Activated CD8-positive, alpha-beta memory T cell treated with anti-CD3 and anti-CD28 coated beads, Interleukin-2, amount 50 U/mL, for 24 hours (primary cell): ENCODE measurements around the gene TNNT2.

Source experiments
- DNase-seq: peaks from one replicate; pipeline ENCODE4 v3.0.0-alpha.2; 2020; ENCODE audit errors: extremely low read depth

The TNNT2 gene

DNA sequence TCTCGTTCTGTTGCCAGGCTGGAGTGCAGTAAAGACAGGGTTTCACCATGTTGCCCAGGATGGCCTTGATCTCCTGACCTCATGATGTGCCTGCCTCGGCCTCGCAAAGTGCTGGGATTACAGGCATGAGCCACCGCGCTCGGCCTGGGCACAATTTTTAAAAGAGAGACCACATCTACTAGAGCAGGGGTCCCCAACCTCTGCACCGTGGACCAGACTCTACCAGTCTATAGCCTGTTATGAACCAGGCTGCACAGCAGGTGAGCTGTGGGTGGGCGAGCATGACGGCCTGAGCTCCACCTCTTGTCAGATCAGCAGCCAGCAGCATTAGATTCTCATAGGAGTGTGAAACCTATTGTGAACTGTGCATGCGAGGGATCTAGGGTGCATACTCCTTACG, 20.8 kb downstream of the TNNT2 start:
- no peak for DNase-seq

DNA sequence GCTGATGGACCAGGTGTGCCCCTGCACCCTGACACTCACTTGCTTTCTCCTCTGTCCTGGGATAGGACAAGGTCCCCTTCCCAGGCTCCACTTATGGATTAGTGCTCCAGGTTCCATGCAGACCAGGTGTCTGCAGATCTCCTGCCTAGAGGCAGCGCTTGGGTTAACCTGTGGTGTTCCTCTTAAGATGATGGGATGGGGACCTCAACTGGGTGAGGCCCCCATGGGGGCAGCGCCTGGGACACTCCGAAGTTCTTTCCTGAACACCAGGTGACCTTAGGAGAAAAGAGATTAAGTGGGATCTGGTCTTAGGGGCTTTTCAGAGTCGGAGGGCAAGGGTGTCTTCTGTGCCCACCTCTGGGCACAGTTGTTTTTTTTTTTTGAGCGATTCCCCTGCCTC, 21.2 kb downstream of the TNNT2 start:
- no peak for DNase-seq

DNA sequence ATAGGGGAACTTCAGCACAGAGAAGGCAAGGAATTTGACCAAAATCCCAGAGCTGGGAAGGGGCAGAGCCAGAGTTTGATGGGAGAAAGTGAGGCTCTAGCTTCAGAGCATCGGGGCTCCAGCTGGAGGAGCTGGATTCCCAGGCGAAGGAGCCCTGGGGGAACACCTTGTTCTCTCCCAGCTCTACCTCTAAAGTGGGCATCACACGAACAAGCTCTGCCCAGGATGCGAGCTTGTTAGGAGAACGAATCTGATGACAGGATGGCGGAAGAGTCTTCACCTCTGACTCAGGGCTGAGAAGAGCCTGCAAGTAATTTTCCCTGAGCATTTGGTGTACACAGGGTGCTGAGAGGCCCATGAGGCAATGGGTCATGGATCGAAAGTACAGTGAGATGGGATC, 22.0 kb downstream of the TNNT2 start:
- DNase-seq: no peak

DNA sequence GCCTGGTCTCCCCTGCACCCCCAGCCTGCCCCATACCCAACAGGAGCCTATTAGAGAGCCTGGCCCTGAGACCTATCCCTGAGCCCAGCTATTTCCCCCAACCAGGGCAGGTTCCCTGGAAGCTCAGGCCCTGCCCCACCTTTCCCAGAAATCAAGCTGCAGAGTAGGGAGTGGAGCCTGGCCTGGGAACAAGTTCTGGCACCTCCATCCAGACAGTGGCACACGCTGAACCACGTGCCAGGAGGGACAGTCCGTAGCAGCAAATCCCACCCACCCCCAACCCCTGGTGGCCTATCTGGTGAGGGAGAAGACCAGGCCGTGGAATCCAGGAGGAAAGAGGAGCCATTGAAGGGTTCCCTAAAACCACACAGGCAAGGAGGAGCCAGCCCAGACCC, 22.6 kb downstream of the TNNT2 start:
- no peak for DNase-seq

DNA sequence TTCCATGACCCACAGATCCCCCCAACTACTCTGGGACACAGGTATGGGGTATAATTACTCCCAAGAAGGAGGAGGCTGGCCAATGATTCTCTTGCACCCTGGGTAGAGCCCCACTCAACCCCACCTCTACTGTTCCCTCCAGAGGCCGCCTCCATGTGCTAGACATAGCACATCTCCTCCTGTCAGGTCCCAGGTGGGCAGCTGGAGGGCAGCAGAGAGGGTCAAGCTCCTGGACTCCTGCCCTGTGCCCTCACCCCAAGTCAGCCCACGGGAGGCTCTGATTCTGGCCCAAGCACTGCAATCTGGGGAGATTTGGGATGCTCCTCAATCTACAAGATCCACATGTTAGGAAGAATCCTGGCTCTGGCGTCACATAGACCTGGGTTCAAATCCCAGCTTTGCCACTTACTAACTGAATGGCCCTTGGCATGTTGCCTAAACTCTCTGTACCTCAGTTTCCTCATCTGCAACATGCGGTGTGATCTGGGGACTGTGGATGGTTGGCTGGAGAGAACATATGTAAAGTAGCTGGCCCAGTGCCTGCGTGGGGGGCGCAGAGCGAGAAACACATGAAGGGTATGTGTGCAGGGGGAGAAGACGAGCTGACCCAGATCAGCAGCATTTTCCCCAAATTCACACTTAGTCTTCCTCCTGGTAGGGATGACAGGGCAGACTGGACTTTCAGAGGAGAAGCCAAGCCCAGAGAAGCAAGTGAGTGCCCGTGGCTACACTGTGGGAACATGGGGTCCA, 23.2 kb downstream of the TNNT2 start:
- no peak for DNase-seq

DNA sequence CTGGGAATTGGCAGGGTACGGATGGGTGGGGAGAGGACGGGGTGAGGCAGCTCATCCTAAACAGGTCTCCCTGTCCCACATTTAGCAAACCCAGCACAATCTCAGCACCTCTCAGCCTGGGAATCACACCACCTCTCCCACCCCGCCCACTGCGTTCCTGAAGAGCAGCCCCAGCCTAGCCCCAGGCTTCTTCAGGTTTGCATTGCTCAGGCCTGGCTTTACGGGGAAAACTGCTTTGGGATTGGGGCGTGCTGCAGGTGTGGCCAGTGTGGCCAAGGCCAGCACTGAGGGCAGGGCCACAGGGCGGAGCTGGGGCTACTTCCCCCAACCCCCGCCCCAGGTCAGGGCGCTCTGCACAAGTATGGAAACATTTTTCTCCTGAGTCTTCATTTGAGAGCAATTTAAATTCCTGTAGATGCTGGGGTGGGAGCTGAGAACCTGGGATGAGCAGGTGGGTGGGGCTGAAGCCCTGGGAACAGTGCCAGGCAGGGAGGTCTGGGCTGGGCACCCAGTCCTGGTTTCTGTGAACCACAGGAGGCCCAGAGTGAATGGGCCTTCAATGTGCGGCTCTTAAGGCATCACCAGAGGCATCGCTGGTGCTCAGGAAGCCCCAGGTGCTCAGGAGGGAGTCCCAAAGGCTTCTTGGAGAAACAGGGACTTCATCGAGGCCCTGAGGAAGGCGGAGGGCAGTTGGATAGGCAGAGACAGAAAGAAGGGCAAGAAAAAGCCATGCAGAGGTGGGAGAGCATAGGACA, 24.1 kb downstream of the TNNT2 start:
- no peak for DNase-seq

DNA sequence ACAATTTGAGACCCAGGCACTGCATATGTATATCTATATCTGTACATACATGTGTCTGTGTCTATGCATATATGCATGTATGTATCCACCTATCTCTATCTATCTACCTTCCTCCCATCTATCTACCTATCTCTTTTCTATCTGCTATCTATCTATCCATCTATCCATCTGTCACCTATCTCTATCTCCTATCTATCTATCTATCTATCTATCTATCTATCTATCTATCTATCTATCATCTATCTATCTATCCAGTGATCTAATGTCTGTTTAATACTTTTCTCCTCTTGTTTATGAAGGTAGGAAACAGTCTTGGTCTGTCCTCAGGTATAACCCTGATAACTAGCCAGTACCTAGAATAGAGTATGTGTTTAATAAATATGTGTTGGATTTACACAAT, 25.9 kb downstream of the TNNT2 start:
- no peak for DNase-seq

DNA sequence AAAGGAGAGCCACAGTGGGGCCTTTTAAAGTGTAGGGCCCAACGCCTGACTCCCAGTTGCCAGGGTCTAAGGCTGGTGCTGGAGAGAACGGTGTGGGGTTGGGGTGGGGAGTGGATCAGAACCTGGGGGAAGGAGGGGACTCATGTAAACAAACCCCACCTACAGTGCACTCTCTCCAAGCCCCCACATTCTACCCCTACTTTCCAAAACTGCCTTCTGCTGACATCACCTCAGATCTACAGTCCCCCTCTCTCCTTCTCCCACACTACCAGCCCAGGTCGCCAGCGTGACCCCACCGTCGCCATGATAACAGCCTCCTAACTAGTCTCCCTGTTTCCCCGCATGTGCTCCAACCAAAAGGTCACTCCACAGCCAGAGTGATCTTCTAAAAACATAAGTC, 26.6 kb downstream of the TNNT2 start:
- no peak for DNase-seq

DNA sequence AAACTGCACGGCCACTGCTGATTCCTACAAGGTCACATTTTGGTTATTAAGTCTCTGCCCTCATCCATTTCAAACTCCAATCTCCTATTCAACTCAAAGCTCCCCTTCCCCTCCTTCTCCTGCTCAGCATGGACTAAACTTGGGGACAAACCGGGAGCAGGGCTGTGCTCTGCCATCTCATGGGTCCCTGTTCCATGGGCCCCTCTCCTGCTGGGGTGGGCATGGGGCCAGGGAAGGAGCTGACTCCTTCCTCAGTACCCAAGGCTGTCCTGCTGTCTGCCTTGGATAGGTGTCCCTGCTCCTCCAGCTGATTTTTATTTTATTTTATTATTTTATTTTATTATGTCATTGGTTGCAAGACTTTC, 27.1 kb downstream of the TNNT2 start:
- no peak for DNase-seq

DNA sequence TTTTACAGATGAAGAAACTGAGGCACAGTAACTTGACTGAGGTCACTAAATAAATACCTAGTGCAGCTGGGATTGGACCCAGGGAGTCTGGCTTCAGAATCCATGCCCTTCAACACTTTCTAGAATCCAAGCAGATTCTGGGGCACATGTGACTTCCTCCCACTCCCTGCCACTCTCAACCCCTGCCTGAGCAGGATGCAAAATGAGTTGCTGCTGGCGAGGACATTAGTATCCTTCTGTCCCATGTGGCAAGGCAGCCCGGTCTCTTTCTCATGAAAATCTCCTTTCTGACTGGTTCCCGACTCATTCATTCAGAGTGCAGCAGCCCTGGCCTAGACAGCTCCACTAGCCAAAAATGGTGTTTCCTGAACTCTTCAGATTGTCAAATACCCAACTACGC, 28.4 kb downstream of the TNNT2 start:
- no peak for DNase-seq

DNA sequence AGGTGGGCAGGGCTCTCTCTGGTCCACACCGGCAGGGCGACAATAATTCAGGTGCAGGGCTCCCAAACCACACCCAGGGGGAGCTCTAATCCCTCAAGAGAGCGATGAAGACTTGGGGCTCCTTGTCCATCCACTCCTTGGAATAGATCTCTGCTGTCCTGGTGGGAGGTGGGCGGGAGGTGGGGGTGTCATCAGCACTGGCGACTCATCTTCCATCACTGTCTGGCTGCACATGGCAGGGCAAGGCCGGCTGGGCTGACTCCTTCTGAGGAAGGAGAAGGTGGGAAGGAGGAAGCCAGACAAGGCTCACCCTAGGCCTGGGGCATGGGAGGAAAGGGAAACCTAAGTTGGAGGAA, 29.3 kb downstream of the TNNT2 start:
- no peak for DNase-seq

DNA sequence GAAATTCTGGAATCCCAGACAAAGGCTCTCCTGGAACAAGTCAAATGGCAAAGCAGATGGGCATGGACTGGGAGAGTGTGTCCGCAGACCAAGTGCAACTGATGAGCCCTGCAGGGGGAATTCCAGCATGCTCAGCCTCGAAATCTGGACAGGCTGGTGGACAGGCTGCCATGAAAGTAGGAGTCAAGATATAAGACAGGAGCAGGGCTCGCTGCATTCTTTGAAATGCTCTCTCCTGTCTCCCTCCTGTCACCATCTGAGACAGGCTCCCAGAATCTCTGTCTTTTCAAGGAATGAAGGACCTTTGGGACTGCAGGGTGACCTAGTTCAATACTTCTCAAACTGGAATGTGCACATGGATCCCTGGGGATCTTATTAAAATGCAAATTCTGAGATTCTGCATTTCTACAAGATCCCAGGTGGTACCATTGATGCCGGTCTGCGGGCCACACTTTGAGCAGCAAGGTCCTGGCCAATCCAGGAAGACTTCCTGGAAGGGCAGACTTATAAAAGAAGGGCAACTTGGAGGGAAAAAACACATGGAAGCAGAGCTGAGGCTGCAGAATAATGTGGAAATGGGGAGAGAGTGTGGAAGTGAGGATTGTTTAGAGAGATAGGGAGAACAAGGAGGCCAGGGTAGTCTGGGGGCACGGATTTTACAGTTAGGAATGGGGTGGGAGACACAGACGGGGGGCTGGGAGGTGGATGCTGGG, 29.8 kb downstream of the TNNT2 start:
- DNase-seq: no peak

DNA sequence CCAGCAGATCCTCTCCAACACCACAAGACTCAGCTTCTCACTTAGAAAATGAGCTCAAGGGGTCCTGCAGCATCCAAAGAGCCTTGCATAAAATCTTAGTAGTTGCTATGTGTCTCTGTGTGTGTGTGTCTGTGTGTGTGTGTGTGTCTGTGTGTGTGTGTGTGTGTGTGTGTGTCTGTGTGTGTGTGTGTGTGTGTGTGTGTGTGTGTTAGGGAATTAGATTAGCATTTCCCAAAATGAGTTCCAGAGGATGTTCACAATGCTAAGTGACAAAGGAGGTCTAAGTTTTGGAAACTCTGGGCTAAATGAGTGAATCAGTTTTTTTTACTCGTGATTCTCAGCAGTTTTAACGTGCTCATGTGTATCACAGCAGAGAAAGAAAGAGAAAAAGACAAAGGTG, 30.5 kb downstream of the TNNT2 start:
- no peak for DNase-seq

DNA sequence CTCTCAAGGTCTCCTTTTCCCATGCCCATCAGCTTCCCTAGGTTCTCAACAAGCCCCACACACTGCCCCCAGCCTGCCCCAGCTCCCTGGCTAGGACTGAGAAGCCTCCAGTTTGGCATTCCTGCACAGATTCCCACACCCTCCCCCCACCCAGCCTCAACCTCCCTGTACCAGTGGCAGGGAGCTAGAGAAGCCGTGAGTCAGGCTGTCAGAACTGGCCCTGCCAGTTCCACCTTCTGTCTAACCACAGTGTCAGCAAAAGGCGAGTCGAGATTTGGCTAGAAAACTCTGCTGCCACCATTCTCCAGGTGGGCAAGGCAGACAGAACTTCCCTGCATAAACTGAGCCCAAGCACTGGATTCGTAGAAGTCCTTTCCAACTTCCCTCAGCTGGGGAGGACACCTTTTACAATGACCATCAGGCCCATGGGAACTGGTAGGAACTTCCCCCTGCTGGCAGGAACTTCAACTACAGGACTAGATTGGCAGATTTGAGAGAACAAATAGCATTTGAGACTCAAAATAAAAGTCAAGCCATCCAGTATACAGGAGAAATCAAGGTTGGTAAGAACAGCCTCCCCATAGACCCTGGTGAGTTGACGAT, 31.0 kb downstream of the TNNT2 start:
- no peak for DNase-seq

DNA sequence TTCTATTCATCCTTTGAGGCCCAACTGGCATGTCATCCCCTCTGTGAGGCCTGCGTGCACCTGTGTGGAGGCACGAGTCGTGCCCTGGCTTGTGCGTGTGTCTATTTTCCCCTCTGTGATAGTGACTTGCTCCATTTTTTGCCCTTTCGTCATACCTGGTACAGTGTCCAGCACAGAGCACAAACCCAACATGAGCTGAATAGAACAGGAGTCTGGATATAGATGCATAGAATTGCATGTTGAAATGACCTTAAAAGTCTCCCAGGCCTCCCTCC, 32.5 kb downstream of the TNNT2 start:
- DNase-seq: no peak

DNA sequence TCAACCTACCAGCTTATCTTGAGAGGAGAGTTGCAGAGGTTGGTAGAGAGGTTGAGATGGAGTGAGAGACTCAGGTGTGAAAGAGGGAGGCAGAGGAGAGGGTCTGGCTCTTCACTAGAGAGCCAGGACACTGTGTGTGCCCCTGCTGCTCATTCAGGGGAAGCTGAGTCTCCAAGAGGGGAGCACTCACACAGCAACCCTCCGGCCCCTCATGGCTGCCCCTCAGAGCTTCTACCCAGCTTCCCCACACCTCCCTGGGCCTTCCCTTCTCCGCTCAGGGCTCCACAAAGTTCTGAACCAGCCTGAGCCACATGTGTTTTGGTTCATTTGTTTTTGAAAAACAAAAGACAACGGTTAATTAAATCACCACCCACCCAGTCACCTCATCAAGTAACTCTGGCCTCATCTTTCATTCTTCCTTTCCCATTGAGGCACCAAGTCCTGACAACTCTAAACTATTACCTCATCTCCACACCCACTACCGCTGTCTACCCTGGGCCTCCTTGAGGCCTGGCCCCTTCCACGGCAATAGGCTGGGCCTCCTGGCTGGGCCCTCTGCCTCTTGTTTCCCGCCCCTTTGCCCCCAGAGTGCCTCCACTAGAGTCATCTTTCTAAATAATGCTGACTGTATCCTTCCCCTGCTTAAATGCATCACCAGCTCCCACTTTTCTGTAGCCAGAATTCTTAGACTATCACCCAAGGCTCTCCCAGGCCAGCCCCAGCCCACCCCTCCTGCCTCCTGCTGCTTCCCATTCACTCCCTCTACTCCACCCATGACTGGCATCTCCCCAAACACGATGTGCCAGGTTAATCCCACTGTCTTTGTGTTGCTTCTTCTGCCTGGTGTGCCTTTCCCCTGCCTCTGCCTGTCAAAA, 33.0 kb downstream of the TNNT2 start:
- no peak for DNase-seq

DNA sequence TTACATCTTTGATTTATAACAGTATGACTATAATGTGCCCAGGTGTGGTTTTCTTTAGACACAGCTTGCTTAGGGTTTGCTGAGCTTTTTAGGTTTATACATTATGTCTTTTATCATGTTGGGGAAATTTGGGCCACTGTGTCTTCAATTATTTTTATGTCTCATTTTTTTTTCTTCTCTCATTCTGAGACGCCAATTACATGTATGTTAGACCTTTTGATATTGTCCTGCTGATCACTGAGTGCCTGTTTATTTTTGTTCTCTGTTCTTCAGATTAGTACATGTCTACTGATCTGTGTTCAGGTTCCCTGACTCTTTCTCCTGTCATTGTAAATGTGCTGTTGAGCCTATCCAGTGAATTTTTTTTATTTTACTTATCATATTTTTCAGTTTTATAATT, 36.1 kb downstream of the TNNT2 start:
- no peak for DNase-seq

DNA sequence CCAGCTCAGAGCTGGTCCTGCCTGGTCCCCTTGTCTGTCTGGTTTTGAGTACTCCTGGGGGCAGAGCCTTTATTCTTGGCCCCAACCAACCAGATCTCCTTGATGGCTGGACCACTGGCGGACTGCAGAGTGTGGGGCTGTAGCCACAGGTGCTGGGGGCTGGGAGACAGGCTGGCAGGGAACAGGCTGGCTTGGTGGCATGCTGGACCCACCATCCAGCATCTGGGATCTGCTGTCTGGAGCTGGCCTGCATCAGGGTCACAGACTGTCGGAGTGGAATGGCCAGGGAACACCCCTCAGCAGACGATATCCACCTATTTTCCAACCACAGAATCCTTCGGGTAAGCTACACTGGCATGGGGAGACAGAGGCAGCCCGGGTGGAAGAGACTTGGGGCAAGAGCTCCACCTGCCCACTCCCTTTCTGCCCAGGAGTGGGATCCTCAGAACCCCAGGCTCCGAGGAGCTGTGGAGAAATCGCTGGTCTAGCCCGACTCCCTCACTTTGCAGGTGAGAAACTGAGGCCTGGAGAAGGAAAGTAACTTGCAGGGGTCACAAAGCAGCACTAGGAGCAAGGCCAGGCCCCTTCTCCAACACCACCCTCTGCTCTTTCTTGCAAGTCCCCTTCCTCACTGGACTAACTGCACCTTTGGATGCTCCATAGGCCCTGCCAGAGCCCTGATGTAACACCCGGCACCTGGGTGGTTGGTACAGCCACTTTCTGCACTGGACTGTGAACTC, 40.6 kb downstream of the TNNT2 start:
- no peak for DNase-seq

DNA sequence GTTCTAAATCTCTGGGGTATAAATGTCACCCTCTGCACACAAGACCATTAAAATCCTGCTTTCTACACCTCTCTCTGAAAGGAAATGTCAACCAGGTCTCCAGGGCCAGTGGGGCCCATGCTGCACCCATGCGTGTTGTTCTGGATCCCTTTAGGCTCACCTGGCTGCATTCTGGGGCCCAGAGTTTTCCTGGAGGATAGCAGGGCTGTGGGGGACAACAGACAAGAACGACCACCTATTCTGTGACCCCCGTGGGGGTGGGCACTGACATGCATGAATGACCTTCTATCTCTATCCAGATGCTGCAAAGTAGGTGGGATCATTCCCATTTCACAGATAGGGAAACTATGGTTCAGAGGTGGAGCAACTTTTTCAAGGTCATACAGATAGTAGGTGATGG, 41.6 kb downstream of the TNNT2 start:
- DNase-seq: no peak

DNA sequence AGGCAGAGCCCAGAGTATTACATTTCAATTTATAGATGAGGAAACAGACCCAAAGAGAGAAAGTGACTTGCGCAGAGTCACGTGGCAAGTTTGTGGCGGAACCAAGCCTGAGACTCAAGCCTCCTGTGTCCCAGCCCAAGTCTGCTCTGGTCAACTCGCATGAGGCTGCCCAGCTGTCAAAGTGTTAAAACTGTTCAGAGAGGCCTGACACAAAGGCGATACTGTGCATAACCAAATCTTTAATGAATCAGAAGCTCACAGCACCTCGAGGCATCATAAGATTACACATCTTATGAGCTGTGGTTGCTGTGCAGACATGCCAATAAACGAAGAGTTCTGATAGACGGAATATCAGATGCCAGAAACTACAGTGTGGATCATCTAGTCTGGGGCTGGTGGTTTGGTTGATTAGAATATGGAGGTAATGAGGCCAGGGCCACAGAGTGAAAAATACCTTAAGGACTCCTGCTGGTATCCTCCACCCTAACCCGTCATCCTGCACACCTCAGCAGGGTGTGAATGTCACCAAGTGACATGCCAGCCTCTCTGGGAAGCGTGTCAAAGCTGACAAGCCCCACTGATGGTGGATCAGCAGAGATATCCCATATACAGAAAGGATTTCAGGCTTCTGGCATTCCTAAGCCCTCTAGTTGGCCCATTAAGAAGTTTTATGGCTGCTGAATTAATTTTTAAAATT, 42.2 kb downstream of the TNNT2 start:
- DNase-seq: no peak
